Central memory CD8-positive, alpha-beta T cell (primary cell): ENCODE results near the gene PGBD5.

Source experiments
- ATAC-seq: fragments of 150-1000 bp; cut with Tn5 transposase; replicated peaks from 2 replicates; pipeline ENCODE4 v1.10.0; 2022; ENCODE audit warnings: mild to moderate bottlenecking, moderate FRiP score, moderate number of reproducible peaks; ENCODE audit not compliant: poor library complexity, severe bottlenecking; ENCODE audit errors: extremely low read depth
- DNase-seq, 2 donors: peaks; one replicate each; pipeline ENCODE4 v3.0.0; 2021; ENCODE audit warnings: low spot score in 2 of 2
- H3K27ac Mint-ChIP-seq: one replicate; pipeline ENCODE4 v1.8.0; 2022; ENCODE audit warnings: low read depth, mild to moderate bottlenecking, moderate library complexity, mixed read lengths
- H3K27me3 Mint-ChIP-seq: one replicate; pipeline ENCODE4 v1.8.0; 2022; ENCODE audit warnings: mixed read lengths
- H3K36me3 Mint-ChIP-seq: one replicate; pipeline ENCODE4 v1.8.0; 2022; ENCODE audit warnings: mild to moderate bottlenecking, moderate library complexity, mixed read lengths; ENCODE audit not compliant: insufficient read depth
- H3K4me1 Mint-ChIP-seq: one replicate; pipeline ENCODE4 v1.8.0; 2022; ENCODE audit warnings: mixed read lengths
- H3K4me3 Mint-ChIP-seq: one replicate; pipeline ENCODE4 v1.8.0; 2022; ENCODE audit warnings: mild to moderate bottlenecking, moderate library complexity, mixed read lengths
- H3K9me3 Mint-ChIP-seq: one replicate; pipeline ENCODE4 v1.8.0; 2022; ENCODE audit warnings: mixed read lengths

Gene PGBD5

DNA sequence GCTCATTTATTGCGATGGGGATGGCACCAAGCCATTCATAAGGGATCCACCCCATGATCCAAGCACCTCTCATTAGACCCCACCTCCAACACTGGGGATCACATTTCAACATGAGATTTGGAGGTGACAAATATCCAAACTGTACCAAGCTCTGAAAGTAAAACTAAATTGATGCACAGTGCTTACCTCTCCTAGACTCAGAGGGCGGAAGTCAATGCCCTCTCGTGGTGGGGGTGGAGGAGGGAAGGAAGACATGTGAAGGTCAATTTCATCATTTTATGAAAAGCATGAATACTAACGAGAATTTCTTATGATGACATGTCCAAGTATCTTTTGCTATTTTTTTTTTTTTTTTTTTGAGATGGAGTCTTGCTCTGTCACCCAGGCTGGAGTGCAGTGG lies 120.0 kb downstream of the PGBD5 start:
- no peak for ATAC-seq

DNA sequence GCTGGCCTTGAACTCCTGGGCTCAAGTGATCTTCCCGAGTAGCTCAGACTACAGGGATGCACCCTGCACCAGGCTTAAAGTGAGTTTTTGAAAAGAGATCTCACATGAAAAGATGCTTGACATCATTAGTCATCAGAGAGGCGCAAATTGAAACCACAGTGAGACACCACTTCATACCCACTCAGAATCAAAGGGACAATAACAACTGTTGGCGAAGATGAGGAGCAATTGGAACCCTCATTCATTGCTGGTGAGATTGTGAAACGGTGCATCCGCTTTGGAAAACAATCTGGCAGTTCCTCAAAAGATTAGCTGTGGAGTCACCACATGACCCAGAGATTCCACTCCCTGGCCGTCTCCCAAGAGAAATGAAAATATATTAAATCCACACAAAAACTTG lies 122.3 kb downstream of the PGBD5 start:
- Mint-ChIP-seq H3K4me3 (no peak overlapping the region), H3K4me1 (no peaks in the 10 kb centered on the region), H3K36me3 (no peaks in the 10 kb centered on the region), H3K27me3 (peaks cover 8% of the 10 kb centered on the region), H3K27ac (no peak overlapping the region), H3K9me3 (no peaks in the 10 kb centered on the region)
- DNase-seq (no peak), ATAC-seq (no peak)

More for the DNA sequence above, 120.0 kb downstream of the PGBD5 start:
- H3K36me3 Mint-ChIP-seq = no peaks in the 10 kb centered on the region
- H3K9me3 Mint-ChIP-seq = no peaks in the 10 kb centered on the region
- H3K27ac Mint-ChIP-seq = no peak overlapping the region
- no peak for DNase-seq
- H3K4me3 Mint-ChIP-seq = no peak overlapping the region
- H3K4me1 Mint-ChIP-seq = peaks cover 5% of the 10 kb centered on the region
- H3K27me3 Mint-ChIP-seq = peaks cover 8% of the 10 kb centered on the region

- Mint-ChIP-seq H3K27me3 (peaks cover 8% of the 10 kb centered on the region), H3K36me3 (no peaks in the 10 kb centered on the region), H3K4me3 (no peak overlapping the region), H3K27ac (no peak overlapping the region), H3K4me1 (no peaks in the 10 kb centered on the region), H3K9me3 (no peaks in the 10 kb centered on the region)
- DNase-seq (no peak), ATAC-seq (no peak)
Observed at GRCh38 chr1:230303069-230303468, 123.1 kb downstream of the PGBD5 start.

DNA sequence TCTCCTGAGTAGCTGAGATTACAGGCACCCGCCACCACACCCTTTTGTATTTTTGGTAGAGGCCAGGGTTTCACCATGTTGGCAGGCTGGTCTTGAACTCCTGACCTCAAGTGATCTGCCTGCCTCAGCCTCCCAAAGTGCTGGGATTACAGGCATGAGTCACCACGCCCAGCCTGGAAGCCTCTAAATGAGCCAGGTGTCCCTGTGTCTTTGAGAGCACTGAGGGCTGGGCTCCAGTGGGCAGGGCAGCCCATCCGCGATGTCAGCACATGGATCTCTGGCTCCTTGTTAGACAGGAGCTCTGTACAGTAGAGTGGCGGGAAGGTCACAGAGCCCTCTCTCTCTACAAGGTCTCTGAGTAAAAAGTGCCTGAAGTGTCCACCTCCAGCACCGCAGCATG lies 124.3 kb downstream of the PGBD5 start:
- H3K4me1 Mint-ChIP-seq = no peaks in the 10 kb centered on the region
- DNase-seq = no peak
- no peaks in the 10 kb centered on the region for H3K9me3 Mint-ChIP-seq
- ATAC-seq = no peak
- peaks cover 8% of the 10 kb centered on the region for H3K27me3 Mint-ChIP-seq
- no peak overlapping the region for H3K4me3 Mint-ChIP-seq
- no peaks in the 10 kb centered on the region for H3K36me3 Mint-ChIP-seq
- H3K27ac Mint-ChIP-seq = no peak overlapping the region

DNA sequence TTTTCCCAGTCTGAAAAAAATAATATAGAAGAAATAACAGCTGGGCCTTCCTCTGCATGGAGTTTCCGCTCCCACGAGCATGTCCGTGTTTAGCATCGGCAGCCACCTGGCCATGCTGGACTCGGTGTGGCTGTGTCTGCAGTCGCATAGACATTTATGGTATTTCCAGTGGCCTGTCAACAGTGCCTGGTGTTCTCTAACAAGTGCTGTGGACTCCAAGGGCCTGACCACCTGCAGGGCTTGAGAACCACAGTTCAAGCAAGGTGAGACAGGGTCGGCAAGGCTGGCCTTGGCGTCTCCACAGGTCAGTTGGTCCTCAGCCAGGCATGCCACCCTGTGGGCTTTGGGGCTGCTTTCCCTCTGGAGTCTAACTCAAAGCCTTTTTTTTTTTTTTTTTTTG lies 124.8 kb downstream of the PGBD5 start:
- no peak overlapping the region for H3K27ac Mint-ChIP-seq

DNA sequence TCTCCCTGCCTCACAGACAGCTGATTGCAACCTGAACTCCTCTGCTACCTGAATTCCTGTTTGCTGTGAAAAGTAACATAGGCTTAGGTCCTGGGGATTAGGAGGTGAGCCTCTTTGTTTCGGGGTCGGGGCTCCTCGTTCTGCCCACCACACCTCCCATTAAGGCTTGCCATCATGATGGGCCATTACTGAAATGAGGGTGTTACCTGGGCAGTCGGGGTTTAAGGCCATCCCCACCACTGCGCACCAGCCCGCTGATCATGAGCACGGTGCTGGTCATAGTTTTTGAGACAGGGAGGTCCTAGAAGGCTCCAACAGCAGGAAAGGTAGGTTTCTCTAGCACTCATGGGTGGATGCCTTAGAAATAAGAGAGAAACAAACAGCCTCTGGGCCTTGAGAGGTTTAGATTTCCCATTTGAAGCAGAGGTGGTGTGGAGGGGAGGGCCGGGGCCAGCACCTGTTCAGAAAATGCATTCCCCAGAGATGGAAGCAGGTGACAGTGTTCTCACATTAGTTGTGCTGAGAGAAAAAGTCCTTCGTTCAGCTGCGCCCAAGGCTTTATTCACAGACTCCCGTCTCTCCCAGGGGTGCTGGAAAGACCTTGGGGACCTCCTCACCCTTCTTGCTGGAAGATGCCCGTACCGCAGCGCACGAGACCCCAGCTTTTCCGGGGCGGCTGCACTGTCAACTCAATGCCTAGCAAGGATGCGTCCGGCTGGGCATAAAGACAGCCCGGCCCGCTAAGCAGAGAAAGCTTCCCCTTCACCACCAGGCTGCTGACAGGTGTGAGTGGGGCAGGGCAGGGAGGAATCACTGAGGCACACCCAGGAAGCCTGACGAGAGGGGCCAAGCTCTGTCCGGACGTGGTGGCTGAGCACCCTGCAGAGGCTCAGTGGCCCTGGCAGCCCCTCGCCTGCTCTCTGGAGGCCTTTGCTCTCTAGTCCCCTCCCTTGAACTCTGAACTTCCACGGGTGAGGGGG lies 125.5 kb downstream of the PGBD5 start:
- peaks cover 17% of the 10 kb centered on the region for H3K27me3 Mint-ChIP-seq
- H3K36me3 Mint-ChIP-seq = no peaks in the 10 kb centered on the region
- no peak overlapping the region for H3K27ac Mint-ChIP-seq
- no peak for ATAC-seq
- no peak for DNase-seq
- no peak overlapping the region for H3K4me3 Mint-ChIP-seq
- no peaks in the 10 kb centered on the region for H3K4me1 Mint-ChIP-seq
- H3K9me3 Mint-ChIP-seq = no peaks in the 10 kb centered on the region

More for the DNA sequence above, 124.8 kb downstream of the PGBD5 start:
- Mint-ChIP-seq H3K9me3 (no peaks in the 10 kb centered on the region), H3K27me3 (peaks cover 10% of the 10 kb centered on the region), H3K4me1 (no peaks in the 10 kb centered on the region), H3K4me3 (no peak overlapping the region), H3K36me3 (no peaks in the 10 kb centered on the region)
- DNase-seq = no peak
- no peak for ATAC-seq

- H3K4me1 Mint-ChIP-seq = no peaks in the 10 kb centered on the region
- DNase-seq (no peak), ATAC-seq (no peak)
- H3K27ac Mint-ChIP-seq = no peak overlapping the region
- peaks cover 29% of the 10 kb centered on the region for H3K27me3 Mint-ChIP-seq
- no peaks in the 10 kb centered on the region for H3K9me3 Mint-ChIP-seq
- no peaks in the 10 kb centered on the region for H3K36me3 Mint-ChIP-seq
- H3K4me3 Mint-ChIP-seq = no peak overlapping the region
Observed at GRCh38 chr1:230299191-230300006, 126.7 kb downstream of the PGBD5 start.

DNA sequence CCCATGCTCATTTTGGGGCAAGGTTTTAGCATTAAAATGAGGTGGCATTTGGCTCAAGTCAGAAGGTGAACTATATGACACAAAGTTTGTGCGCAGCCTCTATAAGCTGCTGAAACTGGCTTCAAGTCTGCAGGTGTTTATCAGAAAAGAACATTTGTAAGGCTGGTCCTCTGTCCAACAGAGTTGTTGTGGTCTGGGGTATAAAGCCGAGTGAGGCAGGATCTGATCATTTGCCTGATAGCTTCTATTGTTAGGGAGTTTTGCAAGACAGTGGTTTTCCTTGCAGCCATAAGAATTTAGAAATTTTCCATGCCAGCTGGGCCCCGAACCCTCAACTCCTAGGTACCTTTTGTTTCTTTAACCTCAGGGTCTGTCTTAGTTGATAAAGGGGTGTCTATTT lies 130.8 kb downstream of the PGBD5 start:
- no peak overlapping the region for H3K4me3 Mint-ChIP-seq
- no peaks in the 10 kb centered on the region for H3K9me3 Mint-ChIP-seq
- H3K27ac Mint-ChIP-seq = no peak overlapping the region
- ATAC-seq = no peak
- no peak for DNase-seq
- H3K4me1 Mint-ChIP-seq = peaks cover 9% of the 10 kb centered on the region
- peaks cover 54% of the 10 kb centered on the region for H3K27me3 Mint-ChIP-seq
- H3K36me3 Mint-ChIP-seq = no peaks in the 10 kb centered on the region

GRCh38 chr1:230293390-230293700 lies 132.8 kb downstream of the PGBD5 start:
- DNase-seq (no peak), ATAC-seq (no peak)
- peaks cover 64% of the 10 kb centered on the region for H3K27me3 Mint-ChIP-seq
- peaks cover 9% of the 10 kb centered on the region for H3K4me1 Mint-ChIP-seq
- H3K9me3 Mint-ChIP-seq = no peaks in the 10 kb centered on the region
- no peak overlapping the region for H3K27ac Mint-ChIP-seq
- no peak overlapping the region for H3K4me3 Mint-ChIP-seq
- H3K36me3 Mint-ChIP-seq = no peaks in the 10 kb centered on the region

GRCh38 chr1:230292689-230293389 lies 133.3 kb downstream of the PGBD5 start:
- ATAC-seq = no peak

GRCh38 chr1:230291731-230292620 lies 134.2 kb downstream of the PGBD5 start:
- no peak overlapping the region for H3K4me3 Mint-ChIP-seq
- H3K4me1 Mint-ChIP-seq = peaks cover 9% of the 10 kb centered on the region
- no peaks in the 10 kb centered on the region for H3K36me3 Mint-ChIP-seq
- DNase-seq (no peak), ATAC-seq (no peak)
- H3K9me3 Mint-ChIP-seq = no peaks in the 10 kb centered on the region
- peaks cover 75% of the 10 kb centered on the region for H3K27me3 Mint-ChIP-seq
- no peak overlapping the region for H3K27ac Mint-ChIP-seq

More at GRCh38 chr1:230292689-230293389, 133.3 kb downstream of the PGBD5 start:
- Mint-ChIP-seq H3K27ac (no peak overlapping the region), H3K36me3 (no peaks in the 10 kb centered on the region), H3K4me3 (no peak overlapping the region), H3K4me1 (peaks cover 9% of the 10 kb centered on the region), H3K27me3 (peaks cover 69% of the 10 kb centered on the region), H3K9me3 (no peaks in the 10 kb centered on the region)
- no peak for DNase-seq

- Mint-ChIP-seq H3K9me3 (no peaks in the 10 kb centered on the region), H3K27ac (no peak overlapping the region), H3K36me3 (no peaks in the 10 kb centered on the region), H3K27me3 (peaks cover 54% of the 10 kb centered on the region), H3K4me3 (no peak overlapping the region), H3K4me1 (peaks cover 9% of the 10 kb centered on the region)
- DNase-seq (no peak), ATAC-seq (no peak)
Observed at GRCh38 chr1:230289350-230289644, 136.8 kb downstream of the PGBD5 start.
